HG03196 (cell line): ENCODE measurements around the gene YIPF5.

Experiments used
- ATAC-seq: cut with Tn5 transposase; IDR thresholded peaks from one replicate; pipeline ENCODE4 v1.9.1; 2021; ENCODE audit not compliant: unreplicated experiment

Gene YIPF5

DNA sequence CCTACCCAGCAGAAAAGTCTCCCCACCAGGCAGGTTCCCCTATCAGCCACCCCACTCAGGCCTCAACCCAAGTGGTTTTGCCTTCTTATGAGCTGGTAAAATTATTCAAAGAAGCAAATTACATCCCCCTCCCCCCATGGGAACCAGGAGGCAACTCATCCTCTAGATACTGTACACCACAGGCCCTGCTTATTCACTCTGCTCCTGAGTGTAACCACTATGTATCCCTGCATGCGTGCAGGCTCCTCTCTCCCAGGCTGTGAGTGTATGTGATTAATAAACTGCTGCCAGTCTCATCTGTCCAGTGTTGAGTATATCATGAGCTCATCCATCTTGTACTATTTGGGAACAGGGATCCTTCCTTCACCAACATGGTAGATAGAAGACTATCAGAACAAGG lies 8.8 kb upstream of the YIPF5 start:
- ATAC-seq = no peak

DNA sequence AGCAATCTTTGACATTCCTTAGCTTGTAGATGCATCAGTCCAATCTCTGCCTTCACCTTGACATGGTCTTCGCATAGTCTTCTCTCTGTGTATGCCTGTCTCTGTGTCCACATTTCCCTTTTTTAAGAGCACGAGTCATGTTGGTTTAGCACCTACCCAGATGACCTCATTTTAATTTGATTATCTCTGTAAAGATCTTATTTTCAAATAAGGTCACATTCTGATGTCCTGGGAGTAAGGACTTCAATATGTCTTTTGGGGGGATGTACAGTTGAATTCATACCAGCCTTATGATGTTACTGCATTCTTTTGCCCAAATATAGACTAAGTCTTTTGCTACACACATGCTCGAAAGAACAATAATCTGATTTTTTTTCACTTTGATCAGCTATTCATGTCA lies 7.1 kb upstream of the YIPF5 start:
- no peak for ATAC-seq

- no peak for ATAC-seq
Observed at GRCh38 chr5:144173766-144174165, 3.3 kb upstream of the YIPF5 start.

DNA sequence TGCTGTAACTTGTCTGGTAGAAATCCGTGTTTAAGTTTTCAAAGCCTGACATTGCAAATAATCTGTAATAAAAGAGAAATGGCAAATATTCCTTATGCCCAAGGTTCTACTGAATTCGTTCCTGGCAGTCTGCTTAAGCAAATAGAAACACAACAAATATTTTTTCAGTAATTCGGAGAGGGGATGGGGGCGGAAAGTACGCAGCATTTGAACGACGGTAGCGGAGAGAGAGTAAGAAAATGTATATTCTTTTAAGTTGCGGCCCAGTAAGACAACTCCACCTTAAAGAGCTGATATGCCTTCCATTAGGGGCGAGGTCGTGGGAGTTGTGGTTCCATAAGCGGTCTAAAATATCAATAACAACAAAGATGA lies 569 bp downstream of the YIPF5 start:
- no peak for ATAC-seq

DNA sequence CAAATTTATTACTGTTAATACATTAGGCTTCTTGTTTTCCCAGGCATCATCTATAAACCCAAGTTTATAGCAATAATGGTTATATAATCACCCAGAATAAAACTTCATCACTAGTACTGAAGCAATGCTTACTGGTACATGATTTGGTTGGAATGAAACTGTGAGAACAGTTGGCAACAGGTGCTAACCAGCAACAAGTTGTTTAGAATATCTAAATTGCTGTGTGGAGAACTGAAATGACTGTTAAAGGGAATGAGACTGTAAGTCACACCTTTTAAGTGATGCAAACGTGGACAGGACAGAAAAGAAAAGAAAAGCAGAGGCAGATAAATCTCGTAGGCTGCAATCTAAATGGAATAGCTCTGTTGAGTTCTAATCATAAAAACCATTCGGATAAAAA lies 2.5 kb downstream of the YIPF5 start:
- no peak for ATAC-seq

DNA sequence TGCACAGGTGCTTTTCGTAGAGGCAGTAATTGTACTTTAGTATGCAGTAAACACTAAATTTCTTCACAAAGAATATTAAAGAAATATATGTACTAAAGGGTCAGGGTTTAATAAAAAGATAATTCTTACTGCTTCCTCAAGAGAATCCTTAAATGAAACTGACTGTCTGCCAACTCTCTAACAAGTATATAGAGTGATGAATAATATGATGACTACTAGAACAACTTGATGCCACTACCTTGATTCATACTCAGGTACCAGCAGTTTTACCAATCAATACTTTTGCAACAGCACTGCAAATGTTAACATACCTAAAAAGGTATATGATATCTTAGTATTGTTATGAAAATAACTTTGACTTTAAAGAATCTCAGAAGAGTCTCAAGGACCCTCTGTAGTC lies 3.8 kb downstream of the YIPF5 start:
- ATAC-seq = no peak

DNA sequence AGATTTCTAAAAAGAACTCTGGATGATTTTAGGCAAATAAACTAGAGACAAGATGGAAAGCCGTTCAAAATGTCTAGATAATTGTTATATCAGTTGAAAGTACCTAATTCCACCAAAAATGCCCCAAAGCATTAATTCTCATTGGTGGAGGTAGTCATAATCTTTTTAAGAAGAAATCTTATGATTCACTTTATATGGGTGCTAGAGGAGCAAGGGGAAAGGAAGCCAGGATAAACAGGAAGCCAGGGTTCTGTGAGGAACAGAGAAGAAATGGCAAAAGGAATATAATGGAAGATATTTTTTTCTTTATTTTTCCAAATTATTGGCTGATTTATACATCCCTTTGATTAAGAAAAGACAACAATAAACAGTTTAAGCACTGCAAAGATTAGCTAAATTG lies 7.8 kb downstream of the YIPF5 start:
- no peak for ATAC-seq

GRCh38 chr5:144156767-144157171 lies 13.7 kb downstream of the YIPF5 start:
- ATAC-seq = no peak

DNA sequence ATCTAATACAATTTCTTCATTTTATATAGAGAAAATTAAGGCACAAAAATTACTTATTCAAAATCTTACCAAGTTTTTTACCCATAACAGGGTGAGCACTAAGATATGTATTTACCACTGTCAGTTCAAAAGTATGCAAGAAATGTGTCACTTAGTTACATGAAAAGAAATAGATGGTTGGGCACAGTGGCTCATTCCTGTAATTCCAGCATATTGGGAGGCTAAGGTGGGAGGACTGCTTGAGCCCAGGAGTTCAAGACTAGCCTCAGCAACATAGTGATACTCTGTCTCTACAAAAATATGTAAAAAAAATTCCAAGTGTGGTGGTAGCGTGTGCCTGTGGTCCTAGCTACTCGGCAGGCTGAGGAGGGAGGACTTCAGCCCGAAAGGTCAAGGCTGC lies 19.4 kb downstream of the YIPF5 start:
- ATAC-seq = no peak

- ATAC-seq = no peak
Observed at GRCh38 chr5:144144956-144145751, 25.3 kb downstream of the YIPF5 start.

GRCh38 chr5:144143625-144144024 lies 26.8 kb downstream of the YIPF5 start:
- no peak for ATAC-seq

GRCh38 chr5:144142824-144143162 lies 27.7 kb downstream of the YIPF5 start:
- no peak for ATAC-seq

DNA sequence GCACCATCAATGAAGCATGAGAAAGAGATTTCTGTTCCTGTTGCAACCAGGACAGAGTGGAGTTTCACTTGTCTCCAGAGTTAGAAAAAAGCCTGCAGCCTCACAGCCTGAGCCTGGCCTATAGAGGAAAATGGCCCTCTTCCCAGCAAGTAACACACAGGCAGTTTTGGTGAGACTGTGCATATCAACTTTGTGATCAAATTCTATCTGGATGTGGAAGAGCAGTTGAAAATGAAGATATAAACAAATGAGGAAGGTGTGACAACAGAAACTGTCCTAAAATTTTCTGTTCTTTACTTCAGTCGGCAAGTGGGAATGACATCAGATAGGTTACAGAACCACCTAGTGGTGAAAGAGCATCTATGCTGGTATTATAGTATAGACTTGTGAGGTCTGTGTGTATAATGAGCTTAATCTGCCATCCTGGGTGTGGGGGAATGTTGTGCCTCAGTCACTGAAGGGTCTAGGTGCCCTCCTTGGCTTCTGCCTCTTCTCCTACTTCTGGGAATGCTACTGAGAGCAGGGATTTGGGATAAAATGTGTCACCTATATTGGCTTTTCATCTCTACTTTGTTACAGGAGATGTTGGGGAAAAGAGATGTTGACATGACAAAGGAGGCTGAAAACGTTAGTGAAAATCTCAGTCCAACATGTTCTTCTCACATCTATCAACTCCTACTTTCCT lies 28.2 kb downstream of the YIPF5 start:
- peak; percentile 94 for ATAC-seq

DNA sequence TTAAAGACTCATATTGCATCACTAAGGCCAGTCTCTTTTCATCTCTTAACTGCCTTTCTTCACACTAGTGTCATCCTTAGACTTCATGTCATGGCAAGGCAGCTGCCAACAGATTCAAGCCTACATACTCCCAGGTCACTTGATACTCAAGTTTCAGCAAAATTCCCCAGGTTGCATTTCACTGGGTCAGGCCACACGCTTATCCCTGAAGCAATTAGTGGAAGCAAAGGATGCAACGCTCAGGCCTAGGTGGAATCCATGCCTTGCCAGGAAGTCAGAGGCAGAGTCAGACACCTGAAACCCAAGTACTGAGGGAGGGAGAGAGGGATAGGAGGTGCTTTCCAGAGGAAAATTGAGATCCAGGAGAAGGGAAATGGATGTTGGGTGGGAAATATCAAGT lies 28.9 kb downstream of the YIPF5 start:
- ATAC-seq = no peak

GRCh38 chr5:144139586-144139985 lies 30.9 kb downstream of the YIPF5 start:
- no peak for ATAC-seq

- no peak for ATAC-seq
Observed at GRCh38 chr5:144135113-144135762, 35.2 kb downstream of the YIPF5 start.

DNA sequence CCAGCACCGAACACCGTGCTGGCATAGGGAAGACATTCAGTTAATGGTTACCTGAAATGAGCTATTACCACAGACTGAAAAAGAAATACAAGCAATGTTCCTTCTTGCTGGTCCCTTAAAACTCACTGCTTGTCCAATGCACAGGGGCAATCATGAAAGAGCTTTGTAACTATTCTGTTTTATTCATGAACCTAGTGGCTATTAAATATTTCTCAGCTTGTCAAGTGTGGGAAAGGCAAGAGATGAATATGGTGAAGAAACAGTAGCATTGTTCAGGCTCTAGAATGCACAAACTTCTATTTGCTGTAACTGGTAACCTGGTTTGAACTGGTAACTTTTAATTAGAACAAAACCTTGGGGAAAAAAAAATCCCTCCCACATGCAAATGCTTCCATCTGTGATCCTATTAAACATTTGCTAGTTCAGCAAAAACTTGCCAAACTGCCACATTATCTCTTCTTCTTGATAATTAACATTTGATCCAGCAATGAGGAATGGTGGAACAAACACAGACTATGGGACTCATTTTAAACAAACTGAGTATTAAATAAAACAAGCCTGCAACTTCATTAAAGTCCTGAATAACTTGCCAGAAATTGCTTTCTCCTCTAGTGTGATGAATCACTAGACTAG lies 36.1 kb downstream of the YIPF5 start:
- no peak for ATAC-seq

DNA sequence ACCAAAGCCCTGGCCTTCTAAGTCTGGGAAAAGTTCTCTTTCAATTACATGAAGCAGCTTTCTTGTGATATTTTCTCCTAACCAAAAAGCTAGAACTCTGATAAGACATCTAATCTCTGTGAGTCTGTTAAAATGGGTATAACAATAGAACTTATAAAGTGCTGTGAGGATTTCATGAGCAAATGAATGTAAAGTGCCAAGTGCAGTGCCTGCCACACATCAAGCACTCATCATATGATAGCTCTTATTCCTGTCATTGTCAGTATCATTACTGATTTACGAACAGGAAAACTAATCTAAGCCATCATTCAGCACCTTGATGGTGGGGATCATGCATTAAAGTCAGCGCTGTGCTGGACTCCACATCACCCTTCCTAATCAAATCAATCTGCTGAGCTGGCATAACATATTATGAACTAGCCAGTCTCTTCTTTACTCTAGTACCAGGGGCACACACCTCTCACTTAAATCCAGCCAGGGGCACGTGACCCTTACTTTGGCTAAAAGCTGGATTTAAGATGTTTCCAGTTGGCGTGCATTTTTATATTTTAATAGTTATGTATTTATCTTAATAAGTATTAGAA lies 37.3 kb downstream of the YIPF5 start:
- ATAC-seq = no peak

- no peak for ATAC-seq
Observed at GRCh38 chr5:144131261-144131660, 39.2 kb downstream of the YIPF5 start.

DNA sequence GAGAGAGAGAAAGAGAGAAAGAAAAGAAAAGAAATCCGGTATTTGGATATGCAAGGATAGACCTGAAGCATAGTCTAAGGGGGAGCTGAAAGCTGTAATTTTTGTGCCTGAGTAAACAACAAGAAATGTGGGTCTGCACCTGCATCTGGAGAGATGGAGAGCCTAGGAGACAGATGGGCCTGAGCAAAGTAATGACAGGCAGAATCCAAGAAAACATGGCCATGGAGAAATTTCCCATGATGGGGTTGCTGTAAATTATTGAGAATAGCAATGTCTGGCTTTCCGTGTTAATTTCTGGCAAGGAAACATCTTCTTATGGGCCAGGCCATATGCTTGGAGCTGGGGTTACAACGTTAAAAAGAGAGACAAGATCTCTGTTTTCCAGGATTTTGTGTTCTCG lies 40.2 kb downstream of the YIPF5 start:
- ATAC-seq = no peak

DNA sequence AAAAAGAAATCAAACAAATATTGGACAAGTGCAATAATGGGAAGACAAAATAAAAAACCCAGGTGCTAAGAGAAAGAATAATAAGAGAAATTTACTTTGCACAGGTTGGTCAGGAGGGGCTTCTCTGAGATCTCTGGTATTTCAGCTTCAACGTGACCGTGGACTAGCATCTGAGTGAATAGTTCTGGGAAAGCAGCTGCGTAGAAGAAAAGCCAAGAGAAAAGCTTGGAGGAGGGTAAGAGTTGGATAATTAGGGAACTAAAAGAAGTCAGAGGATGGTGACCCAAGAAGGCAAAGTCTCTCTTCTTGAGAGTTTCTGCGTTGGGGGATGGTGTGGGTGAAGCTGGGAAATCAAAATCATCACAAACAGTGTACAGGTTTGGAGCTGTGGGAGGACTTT lies 41.6 kb downstream of the YIPF5 start:
- ATAC-seq = no peak

- no peak for ATAC-seq
Observed at GRCh38 chr5:144126707-144127106, 43.8 kb downstream of the YIPF5 start.
